SKM-1 (cell line): ENCODE measurements around the gene LTF.
"Not testable (repeated sequence)": the region's sequence is repeated elsewhere in the genome, so short reads cannot be mapped to it uniquely, and the experiment has no call there.

Experiments
- DNase-seq: peaks from one replicate; lab custom pipeline; 2025; ENCODE audit not compliant: unreplicated experiment; lab: John Stamatoyannopoulos, UW

Gene LTF

GRCh38 chr3:46416811-46417510 lies 47.7 kb downstream of the LTF start:
- no peak for DNase-seq

- no peak for DNase-seq
Observed at GRCh38 chr3:46416125-46416810, 48.4 kb downstream of the LTF start.

- no peak for DNase-seq
Observed at GRCh38 chr3:46414739-46415138, 50.0 kb downstream of the LTF start.

GRCh38 chr3:46413951-46414350 lies 50.8 kb downstream of the LTF start:
- DNase-seq: no peak

- DNase-seq: no peak
Observed at GRCh38 chr3:46412786-46413298, 51.9 kb downstream of the LTF start.

- DNase-seq: no peak
Observed at GRCh38 chr3:46411271-46411670, 53.4 kb downstream of the LTF start.

- no peak for DNase-seq
Observed at GRCh38 chr3:46410669-46411068, 54.0 kb downstream of the LTF start.

- no peak for DNase-seq
Observed at GRCh38 chr3:46409739-46410489, 54.8 kb downstream of the LTF start.

GRCh38 chr3:46408853-46409252 lies 55.9 kb downstream of the LTF start:
- DNase-seq: no peak

- no peak for DNase-seq
Observed at GRCh38 chr3:46407970-46408369, 56.7 kb downstream of the LTF start.

GRCh38 chr3:46406788-46407611 lies 57.7 kb downstream of the LTF start, which contains the start of the genes CCR5AS and CCRL2:
CCR5AS (minus strand) TSS chr3:46407066.
CCRL2 (plus strand) TSS chr3:46407259; CDS start chr3:46408080, 821 bp downstream.
- peak; percentile 31 for DNase-seq

- DNase-seq: no peak
Observed at GRCh38 chr3:46406443-46406787, 58.3 kb downstream of the LTF start.

GRCh38 chr3:46405301-46406019 lies 59.2 kb downstream of the LTF start:
- no peak for DNase-seq

- not testable (repeated sequence) for DNase-seq
Observed at GRCh38 chr3:46402902-46403301, 61.8 kb downstream of the LTF start.

GRCh38 chr3:46401579-46401978 lies 63.1 kb downstream of the LTF start:
- no peak for DNase-seq

- no peak for DNase-seq
Observed at GRCh38 chr3:46400846-46401245, 63.9 kb downstream of the LTF start.

GRCh38 chr3:46400000-46400734 lies 64.5 kb downstream of the LTF start:
- no peak for DNase-seq

- DNase-seq: no peak
Observed at GRCh38 chr3:46399557-46399956, 65.1 kb downstream of the LTF start.

- DNase-seq: no peak
Observed at GRCh38 chr3:46399098-46399497, 65.6 kb downstream of the LTF start.
